ENCODE results near the gene EXTL2.
A peak's percentile ranks its signal among the peaks of the same experiment; 100 is the strongest.

Gene EXTL2

GRCh38 chr1:100924991-100925390, 30.3 kb upstream of the EXTL2 start:
- DNase-seq (ENCODE audit: extremely low spot score), result no peak
- CTCF ChIA-PET, result interaction anchor here (1.8 to 2.0 kb wide), 2 partner anchors 363 to 433 kb away, joined by 5 to 11 read pairs; no protein-coding TSS in a partner anchor
- TF ChIP-seq, protein P1, sequence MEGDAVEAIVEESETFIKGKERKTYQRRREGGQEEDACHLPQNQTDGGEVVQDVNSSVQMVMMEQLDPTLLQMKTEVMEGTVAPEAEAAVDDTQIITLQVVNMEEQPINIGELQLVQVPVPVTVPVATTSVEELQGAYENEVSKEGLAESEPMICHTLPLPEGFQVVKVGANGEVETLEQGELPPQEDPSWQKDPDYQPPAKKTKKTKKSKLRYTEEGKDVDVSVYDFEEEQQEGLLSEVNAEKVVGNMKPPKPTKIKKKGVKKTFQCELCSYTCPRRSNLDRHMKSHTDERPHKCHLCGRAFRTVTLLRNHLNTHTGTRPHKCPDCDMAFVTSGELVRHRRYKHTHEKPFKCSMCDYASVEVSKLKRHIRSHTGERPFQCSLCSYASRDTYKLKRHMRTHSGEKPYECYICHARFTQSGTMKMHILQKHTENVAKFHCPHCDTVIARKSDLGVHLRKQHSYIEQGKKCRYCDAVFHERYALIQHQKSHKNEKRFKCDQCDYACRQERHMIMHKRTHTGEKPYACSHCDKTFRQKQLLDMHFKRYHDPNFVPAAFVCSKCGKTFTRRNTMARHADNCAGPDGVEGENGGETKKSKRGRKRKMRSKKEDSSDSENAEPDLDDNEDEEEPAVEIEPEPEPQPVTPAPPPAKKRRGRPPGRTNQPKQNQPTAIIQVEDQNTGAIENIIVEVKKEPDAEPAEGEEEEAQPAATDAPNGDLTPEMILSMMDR (IDR thresholded peaks at IDR 0.05; ENCODE audit: control extremely low read depth, extremely low read depth, low read depth, missing control alignments), result no peak
- POLR2A ChIA-PET, result no interaction called here

DNA sequence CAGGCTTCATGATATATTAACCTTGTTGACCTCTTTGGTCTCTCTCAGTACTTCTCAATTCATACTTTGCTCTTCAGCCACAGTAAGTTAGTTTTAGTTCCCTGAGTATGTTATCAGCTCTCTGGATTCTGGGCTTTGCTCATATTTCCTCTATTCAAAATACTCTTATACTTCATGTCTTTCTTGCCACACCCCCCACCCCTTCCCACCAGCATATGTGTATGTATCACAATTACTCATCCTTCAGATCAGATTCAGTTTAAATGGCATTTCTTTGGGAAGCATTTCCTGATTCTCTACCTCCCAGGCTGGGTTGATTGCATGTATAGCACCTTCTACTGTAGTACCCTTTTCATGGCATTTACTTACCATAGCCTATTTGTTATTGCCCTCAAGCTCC, 29.6 kb upstream of the EXTL2 start:
- CTCF ChIA-PET, result interaction anchor here (1.6 to 4.1 kb wide), 3 partner anchors 315 to 366 kb away, joined by 9 to 47 read pairs (median 20); no protein-coding TSS in a partner anchor
- POLR2A ChIA-PET, result no interaction called here

DNA sequence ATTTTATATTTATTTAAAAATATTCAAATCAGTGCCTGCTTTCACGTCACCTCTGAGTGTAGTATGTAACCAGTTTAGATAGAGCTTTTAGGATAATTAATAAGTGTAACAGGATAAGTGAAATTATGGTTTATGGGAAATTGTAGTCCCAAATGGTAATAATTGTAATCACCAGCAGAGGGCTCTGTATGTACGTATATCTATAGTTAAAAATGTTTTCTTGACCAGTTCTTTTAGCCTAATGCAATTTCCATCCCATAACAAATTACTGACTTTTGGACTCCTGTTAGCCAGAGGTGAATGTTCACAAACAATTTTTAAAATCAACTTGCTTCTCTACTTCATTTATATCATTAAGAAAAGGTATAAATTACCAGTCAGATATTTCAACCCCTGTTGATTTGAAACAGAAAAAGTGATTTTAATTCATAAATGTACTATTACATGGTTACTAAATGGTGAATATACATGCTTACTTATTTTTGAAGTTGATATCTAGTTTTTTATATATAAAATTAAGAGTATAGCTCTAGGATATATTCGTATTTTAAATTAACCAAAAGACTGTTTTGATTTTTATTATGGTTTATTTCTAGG, 26.6 kb upstream of the EXTL2 start:
- TF ChIP-seq, protein P1 (IDR thresholded peaks at IDR 0.05; ENCODE audit: control extremely low read depth, extremely low read depth, low read depth, missing control alignments), result peak; percentile 67
- CTCF ChIA-PET, result interaction anchor here (0.6 to 4.1 kb wide), 12 partner anchors 10 to 517 kb away, joined by 3 to 47 read pairs (median 4); no protein-coding TSS in a partner anchor
- DNase-seq (ENCODE audit: extremely low spot score), result peak; percentile 30
- POLR2A ChIA-PET, result no interaction called here

More for the DNA sequence above, 29.6 kb upstream of the EXTL2 start:
- DNase-seq (ENCODE audit: extremely low spot score), result no peak
- TF ChIP-seq, protein P1 (IDR thresholded peaks at IDR 0.05; ENCODE audit: control extremely low read depth, extremely low read depth, low read depth, missing control alignments), result no peak

DNA sequence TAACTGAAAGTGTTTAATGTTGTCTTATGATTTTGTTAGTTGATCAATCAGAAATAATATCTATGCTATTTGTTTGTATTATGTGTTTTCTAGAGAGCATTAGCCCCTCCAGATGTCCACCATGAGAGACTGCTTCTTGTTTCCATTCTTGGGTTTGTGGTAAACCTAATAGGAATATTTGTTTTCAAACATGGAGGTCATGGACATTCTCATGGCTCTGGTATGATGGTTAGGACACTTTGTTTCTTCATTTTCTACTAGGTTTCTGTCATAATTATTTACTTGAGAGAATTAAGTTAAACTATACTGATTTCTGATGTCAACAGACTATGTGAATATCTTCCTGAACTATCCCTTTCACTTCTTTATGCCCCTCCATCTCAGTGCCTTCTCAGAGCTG, 17.4 kb upstream of the EXTL2 start:
- ChIA-PET CTCF (interaction anchor here (0.9 to 1.4 kb wide), 2 partner anchors 11 to 376 kb away, joined by 3 read pairs; no protein-coding TSS in a partner anchor), POLR2A (no interaction called here)
- no peak for DNase-seq (ENCODE audit: extremely low spot score)
- TF ChIP-seq, protein P1 (IDR thresholded peaks at IDR 0.05; ENCODE audit: control extremely low read depth, extremely low read depth, low read depth, missing control alignments), result no peak

DNA sequence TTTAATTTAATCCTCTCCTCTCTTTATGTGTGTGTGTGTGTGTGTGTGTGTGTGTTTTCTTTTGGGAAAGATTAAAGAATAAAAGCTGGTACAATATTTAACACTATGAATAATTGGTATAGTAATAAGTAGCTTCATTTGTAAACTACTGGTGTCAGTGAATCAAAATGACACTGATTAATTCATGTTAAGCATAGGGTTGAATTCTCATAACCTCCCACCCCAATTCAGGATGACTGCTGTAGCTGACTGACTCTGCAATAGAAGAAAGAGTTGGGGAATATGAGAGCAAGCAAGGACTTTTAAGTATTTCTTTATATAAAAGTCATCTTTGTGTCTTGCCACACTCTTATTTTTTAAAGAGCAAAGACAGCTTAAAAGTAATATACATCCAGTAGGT, 14.4 kb upstream of the EXTL2 start:
- ChIA-PET POLR2A (no interaction called here), CTCF (interaction anchor here (0.6 to 4.3 kb wide), 11 partner anchors 12 to 597 kb away, joined by 3 to 34 read pairs (median 4); partner anchors contain the start of gene EXTL2)
- TF ChIP-seq, protein P1 (IDR thresholded peaks at IDR 0.05; ENCODE audit: control extremely low read depth, extremely low read depth, low read depth, missing control alignments), result no peak
- DNase-seq (ENCODE audit: extremely low spot score), result no peak

DNA sequence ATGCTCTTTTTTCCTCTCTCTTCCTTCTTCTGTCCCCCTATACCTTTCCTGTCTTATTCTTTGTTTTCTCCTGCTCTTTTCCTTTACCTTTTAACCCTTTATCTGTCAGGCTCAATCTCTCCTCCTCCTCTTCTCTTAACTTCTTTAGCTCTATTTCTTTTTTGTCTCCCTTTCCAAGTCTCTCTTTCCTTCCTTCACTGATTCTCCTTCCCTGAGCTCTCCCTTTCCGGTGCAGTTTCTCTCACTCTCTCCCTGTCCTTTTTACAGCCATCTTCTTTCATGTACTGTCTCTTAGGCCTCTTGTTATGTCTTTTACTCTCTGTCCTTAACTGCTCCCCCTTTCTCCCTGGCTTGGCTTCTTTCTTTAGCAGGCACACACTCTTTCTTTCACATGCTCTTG, 13.2 kb upstream of the EXTL2 start:
- no peak for DNase-seq (ENCODE audit: extremely low spot score)
- ChIA-PET CTCF (interaction anchor here (0.9 to 4.3 kb wide), 6 partner anchors 13 to 457 kb away, joined by 3 to 34 read pairs (median 4); partner anchors contain the start of gene EXTL2), POLR2A (no interaction called here)
- TF ChIP-seq, protein P1 (IDR thresholded peaks at IDR 0.05; ENCODE audit: control extremely low read depth, extremely low read depth, low read depth, missing control alignments), result no peak

Measured in GM10248 (cell line).